Suprapubic skin (tissue), 4 donors: ENCODE measurements around the gene PPIB.

ENCODE experiments used
- EP300 ChIP-seq: sonication (generic); formaldehyde crosslinking; IDR thresholded peaks from one replicate; pipeline ENCODE4 v1.6.1; 2017; ENCODE audit warnings: antibody characterized with exemption
- POLR2A ChIP-seq, 2 donors: fragments of 450-650 bp; IDR thresholded peaks; one replicate each; pipeline ENCODE4 v1.6.1; 2017; ENCODE audit warnings: antibody characterized with exemption in 2 of 2, mild to moderate bottlenecking in 2 of 2, moderate library complexity in 2 of 2
- POLR2AphosphoS5 ChIP-seq, 3 donors: sonication (generic); formaldehyde crosslinking; IDR thresholded peaks; one replicate each; pipeline ENCODE4 v1.6.1; 2017; ENCODE audit warnings: antibody characterized with exemption in 3 of 3
- TF ChIP-seq, protein P1 (sequence below), 2 donors: fragments of 200-600 bp in 1 of 2; fragments of 450-650 bp in 1 of 2; sonication (generic) in 1 of 2; IDR thresholded peaks; one replicate each; pipeline ENCODE4 v1.5.1; 2016 to 2019; ENCODE audit warnings: antibody characterized with exemption in 2 of 2, mild to moderate bottlenecking in 1 of 2, moderate library complexity in 1 of 2

DNA sequence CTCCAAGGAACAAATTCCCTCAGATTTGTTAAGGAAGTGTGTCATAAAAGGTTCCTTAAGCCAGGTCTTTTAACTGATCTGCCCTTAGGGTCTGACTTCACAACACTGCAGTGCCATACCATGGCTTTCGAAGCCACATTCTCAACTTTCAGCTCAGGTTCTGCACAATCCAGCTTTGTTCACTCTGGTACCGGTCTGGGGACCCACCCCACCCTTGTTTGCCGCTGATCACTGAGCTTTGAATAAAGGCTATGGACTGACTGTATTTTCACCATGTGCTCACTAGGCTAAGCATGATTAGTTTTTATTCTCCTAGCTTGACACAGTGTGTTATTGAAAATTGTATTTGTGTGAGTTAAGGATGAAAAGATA is 51.2 kb downstream of the PPIB start:
- no peak for TF ChIP-seq POLR2AphosphoS5 (IDR thresholded peaks at IDR 0.05)
- TF ChIP-seq POLR2A (IDR thresholded peaks at IDR 0.05): no peak
- TF ChIP-seq, protein P1, sequence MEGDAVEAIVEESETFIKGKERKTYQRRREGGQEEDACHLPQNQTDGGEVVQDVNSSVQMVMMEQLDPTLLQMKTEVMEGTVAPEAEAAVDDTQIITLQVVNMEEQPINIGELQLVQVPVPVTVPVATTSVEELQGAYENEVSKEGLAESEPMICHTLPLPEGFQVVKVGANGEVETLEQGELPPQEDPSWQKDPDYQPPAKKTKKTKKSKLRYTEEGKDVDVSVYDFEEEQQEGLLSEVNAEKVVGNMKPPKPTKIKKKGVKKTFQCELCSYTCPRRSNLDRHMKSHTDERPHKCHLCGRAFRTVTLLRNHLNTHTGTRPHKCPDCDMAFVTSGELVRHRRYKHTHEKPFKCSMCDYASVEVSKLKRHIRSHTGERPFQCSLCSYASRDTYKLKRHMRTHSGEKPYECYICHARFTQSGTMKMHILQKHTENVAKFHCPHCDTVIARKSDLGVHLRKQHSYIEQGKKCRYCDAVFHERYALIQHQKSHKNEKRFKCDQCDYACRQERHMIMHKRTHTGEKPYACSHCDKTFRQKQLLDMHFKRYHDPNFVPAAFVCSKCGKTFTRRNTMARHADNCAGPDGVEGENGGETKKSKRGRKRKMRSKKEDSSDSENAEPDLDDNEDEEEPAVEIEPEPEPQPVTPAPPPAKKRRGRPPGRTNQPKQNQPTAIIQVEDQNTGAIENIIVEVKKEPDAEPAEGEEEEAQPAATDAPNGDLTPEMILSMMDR (IDR thresholded peaks at IDR 0.05): no peak
- TF ChIP-seq EP300: no peak
